Mesenchymal stem cell (in vitro differentiated cells and primary cell): ENCODE measurements around the gene STX17.
A peak's percentile ranks its signal among the peaks of the same experiment; 100 is the strongest.

ENCODE experiments used
- DNase-seq: peaks from one replicate; pipeline ENCODE4 v3.0.0-alpha.2; 2013
- H2AFZ ChIP-seq: one replicate; pipeline ENCODE4 v1.6.1; 2013; ENCODE audit warnings: low read depth, mild to moderate bottlenecking, control low read depth, inconsistent platforms, low read length, moderate library complexity
- H2AK5ac ChIP-seq: 2 replicates; pipeline ENCODE4 v1.6.1; 2013; ENCODE audit warnings: low read length, moderate library complexity, mild to moderate bottlenecking, inconsistent platforms; ENCODE audit not compliant: severe bottlenecking
- H2BK120ac ChIP-seq: one replicate; pipeline ENCODE4 v1.6.1; 2013; ENCODE audit warnings: low read depth, mild to moderate bottlenecking, inconsistent platforms, low read length, moderate library complexity
- H2BK12ac ChIP-seq, 2 experiments: one replicate each; pipeline ENCODE4 v1.6.1; 2013; ENCODE audit warnings: inconsistent platforms in 2 of 2, low read length in 2 of 2, mild to moderate bottlenecking in 2 of 2, moderate library complexity in 2 of 2, control low read depth in 1 of 2
- H2BK15ac ChIP-seq: one replicate; pipeline ENCODE4 v1.6.1; 2013; ENCODE audit warnings: mild to moderate bottlenecking, low read depth, inconsistent platforms; ENCODE audit not compliant: poor library complexity, severe bottlenecking
- H2BK5ac ChIP-seq: 2 replicates; pipeline ENCODE4 v1.6.1; 2013; ENCODE audit warnings: low read depth, mild to moderate bottlenecking, low read length, control low read depth, inconsistent platforms; ENCODE audit not compliant: poor library complexity, severe bottlenecking
- H3K14ac ChIP-seq, 2 experiments: one replicate each; pipeline ENCODE4 v1.6.1; 2013; ENCODE audit warnings: inconsistent platforms in 2 of 2, low read length in 2 of 2, control low read depth in 1 of 2, mild to moderate bottlenecking in 1 of 2, moderate library complexity in 1 of 2
- H3K18ac ChIP-seq, 2 experiments: one replicate each; pipeline ENCODE4 v1.6.1; 2013; ENCODE audit warnings: inconsistent platforms in 2 of 2, low read length in 2 of 2, control low read depth in 1 of 2, low read depth in 1 of 2, mild to moderate bottlenecking in 1 of 2
- H3K23ac ChIP-seq, 2 experiments: one replicate each; pipeline ENCODE4 v1.6.1; 2013; ENCODE audit warnings: inconsistent platforms in 2 of 2, low read length in 2 of 2, mild to moderate bottlenecking in 2 of 2, moderate library complexity in 2 of 2, control low read depth in 1 of 2
- H3K27ac ChIP-seq: 2 replicates; pipeline ENCODE4 v1.5.1; 2013; ENCODE audit warnings: mild to moderate bottlenecking, moderate library complexity, low read length, control low read depth, inconsistent platforms; ENCODE audit not compliant: poor library complexity, severe bottlenecking
- H3K27me3 ChIP-seq, 2 experiments: 2 replicates each; pipeline versions ENCODE4 v1.6.1 to v1.7.0; 2013; ENCODE audit warnings: low read length in 2 of 2, mild to moderate bottlenecking in 2 of 2, moderate library complexity in 2 of 2, control low read depth in 1 of 2, inconsistent platforms in 1 of 2; ENCODE audit not compliant: control insufficient read depth in 1 of 2, insufficient read depth in 1 of 2
- H3K36me3 ChIP-seq, 2 experiments: 2 replicates each; pipeline versions ENCODE4 v1.6.1 to v1.7.0; 2013; ENCODE audit warnings: low read length in 2 of 2, control low read depth in 1 of 2, inconsistent platforms in 1 of 2, low read depth in 1 of 2, mild to moderate bottlenecking in 1 of 2; ENCODE audit not compliant: insufficient read depth in 2 of 2, control insufficient read depth in 1 of 2
- H3K4ac ChIP-seq, 2 experiments: one replicate each; pipeline ENCODE4 v1.6.1; 2013; ENCODE audit warnings: inconsistent platforms in 2 of 2, low read length in 2 of 2, mild to moderate bottlenecking in 2 of 2, moderate library complexity in 2 of 2, control low read depth in 1 of 2, low read depth in 1 of 2
- H3K4me1 ChIP-seq: 2 replicates; pipeline ENCODE4 v1.6.1; 2013; ENCODE audit warnings: low read depth, low read length, control low read depth; ENCODE audit not compliant: control insufficient read depth, insufficient read depth
- H3K4me2 ChIP-seq: 2 replicates; pipeline ENCODE4 v1.6.1; 2013; ENCODE audit warnings: low read length, mild to moderate bottlenecking, inconsistent platforms; ENCODE audit not compliant: poor library complexity, severe bottlenecking
- H3K4me3 ChIP-seq, 2 experiments: 2 replicates each; pipeline versions ENCODE4 v1.5.1 to v1.7.0; 2013; ENCODE audit warnings: low read length in 2 of 2, mild to moderate bottlenecking in 2 of 2, control low read depth in 1 of 2, low read depth in 1 of 2; ENCODE audit not compliant: insufficient read depth in 1 of 2
- H3K79me1 ChIP-seq: replicated peaks from 2 replicates; pipeline ENCODE4 v1.6.1; 2013; ENCODE audit warnings: mild to moderate bottlenecking, control low read depth, low read length, inconsistent platforms; ENCODE audit not compliant: poor library complexity, severe bottlenecking
- H3K9ac ChIP-seq: 2 replicates; pipeline ENCODE4 v1.7.0; 2013; ENCODE audit warnings: mild to moderate bottlenecking, low read length, moderate library complexity
- H3K9me3 ChIP-seq: 2 replicates; pipeline ENCODE4 v1.7.0; 2013; ENCODE audit warnings: mild to moderate bottlenecking, low read length; ENCODE audit not compliant: control insufficient read depth
- H4K8ac ChIP-seq: one replicate; pipeline ENCODE4 v1.6.1; 2013; ENCODE audit warnings: inconsistent platforms, mild to moderate bottlenecking, low read length, moderate library complexity
- H4K91ac ChIP-seq: one replicate; pipeline ENCODE4 v1.6.1; 2013; ENCODE audit warnings: mild to moderate bottlenecking, low read length, inconsistent platforms
- WGBS: methylation state at CpG from one replicate; pipeline ENCODE4 v1.1.7; 2013; ENCODE audit warnings: mixed read lengths; 5-methylcytosine and 5-hydroxymethylcytosine counted together

STX17 gene

GRCh38 chr9:99931155-99931840 is 24.8 kb downstream of the STX17 start:
- H3K79me1 ChIP-seq, result peaks cover 3% of the 10 kb centered on the region
- H3K36me3 ChIP-seq, result peaks cover 2 to 19% of the 10 kb centered on the region in 2 experiments
- H4K91ac ChIP-seq, result no peak overlapping the region
- no peak overlapping the region for H2BK12ac ChIP-seq
- no peak overlapping the region for H2BK15ac ChIP-seq
- no peak overlapping the region for H3K27ac ChIP-seq
- no peak overlapping the region for H3K23ac ChIP-seq
- no peaks in the 10 kb centered on the region for H3K4me1 ChIP-seq
- no peak overlapping the region for H2AK5ac ChIP-seq
- H3K9ac ChIP-seq, result peak overlapping the region; percentile 9
- DNase-seq, result no peak
- no peak overlapping the region for H2BK120ac ChIP-seq
- no peak overlapping the region for H2BK5ac ChIP-seq
- no peak overlapping the region for H3K4me3 ChIP-seq
- H3K4ac ChIP-seq, result no peak overlapping the region
- no peak overlapping the region for H3K4me2 ChIP-seq
- no peak overlapping the region for H4K8ac ChIP-seq
- H3K14ac ChIP-seq, result no peak overlapping the region
- H2AFZ ChIP-seq, result no peak overlapping the region
- peaks cover 9% of the 10 kb centered on the region for H3K9me3 ChIP-seq
- no peaks in the 10 kb centered on the region for H3K27me3 ChIP-seq
- whole genome bisulfite sequencing, result 92% methylated on average over 5 of the region's 6 CpGs
- no peak overlapping the region for H3K18ac ChIP-seq

- Histone ChIP-seq H2BK12ac (no peak overlapping the region), H3K18ac (no peak overlapping the region), H2BK15ac (no peak overlapping the region), H3K9me3 (peaks cover 16% of the 10 kb centered on the region), H3K27ac (no peak overlapping the region), H3K27me3 (no peaks in the 10 kb centered on the region), H2BK120ac (no peak overlapping the region), H2AK5ac (no peak overlapping the region), H3K23ac (no peak overlapping the region), H3K79me1 (peaks cover 8% of the 10 kb centered on the region), H3K36me3 (peaks cover 0 to 21% of the 10 kb centered on the region in 2 experiments), H3K4me2 (no peak overlapping the region), H4K8ac (no peak overlapping the region), H3K14ac (no peak overlapping the region), H3K4ac (no peak overlapping the region), H2BK5ac (no peak overlapping the region), H3K9ac (no peak overlapping the region), H3K4me3 (no peak overlapping the region), H3K4me1 (no peaks in the 10 kb centered on the region), H4K91ac (no peak overlapping the region), H2AFZ (no peak overlapping the region)
- 100% methylated on average over 2 of the region's 4 CpGs for WGBS
- no peak for DNase-seq
Observed at GRCh38 chr9:99936947-99937587, 30.6 kb downstream of the STX17 start.

- H2BK15ac ChIP-seq, result no peak overlapping the region
- H3K36me3 ChIP-seq, result peaks cover 0 to 13% of the 10 kb centered on the region in 2 experiments
Observed at GRCh38 chr9:99947395-99947794, 40.9 kb downstream of the STX17 start.

DNA sequence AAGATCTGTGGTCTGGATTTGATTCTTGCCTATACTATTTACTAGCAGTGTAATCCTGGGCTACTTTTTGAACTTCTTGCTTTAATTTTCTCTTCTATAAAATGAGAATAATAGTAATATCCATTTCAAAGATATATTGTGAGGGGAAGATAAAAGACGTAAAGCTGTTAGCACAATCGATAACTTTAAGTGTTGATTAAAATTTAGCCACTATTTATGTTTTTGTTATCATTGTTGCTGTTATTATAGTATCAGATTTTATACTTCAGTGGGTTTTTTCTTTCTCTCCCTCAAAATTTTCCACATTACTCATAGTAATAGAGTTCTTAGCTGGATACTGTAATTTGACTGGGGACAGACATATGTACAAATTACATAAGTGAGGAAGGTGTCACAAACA is 42.0 kb downstream of the STX17 start:
- Histone ChIP-seq H2AFZ (no peak overlapping the region), H3K4me1 (no peaks in the 10 kb centered on the region), H4K91ac (no peak overlapping the region), H3K23ac (no peak overlapping the region), H3K36me3 (peaks cover 0 to 19% of the 10 kb centered on the region in 2 experiments), H3K79me1 (no peaks in the 10 kb centered on the region), H2BK15ac (no peak overlapping the region), H2BK120ac (no peak overlapping the region), H2BK5ac (no peak overlapping the region), H3K4me2 (no peak overlapping the region), H3K9me3 (no peaks in the 10 kb centered on the region), H3K4me3 (no peak overlapping the region), H3K27ac (no peak overlapping the region), H3K4ac (no peak overlapping the region), H2BK12ac (no peak overlapping the region), H3K27me3 (no peaks in the 10 kb centered on the region), H3K18ac (no peak overlapping the region), H4K8ac (no peak overlapping the region), H3K9ac (no peak overlapping the region), H2AK5ac (no peak overlapping the region), H3K14ac (no peak overlapping the region)
- DNase-seq, result no peak
- WGBS, result no CpG with 5 or more reads among the region's 2 CpGs

More at GRCh38 chr9:99947395-99947794, 40.9 kb downstream of the STX17 start:
- Histone ChIP-seq H2AFZ (no peak overlapping the region), H3K4me1 (no peaks in the 10 kb centered on the region), H4K91ac (no peak overlapping the region), H2BK5ac (no peak overlapping the region), H3K27ac (no peak overlapping the region), H2AK5ac (no peak overlapping the region), H3K23ac (no peak overlapping the region), H2BK12ac (no peak overlapping the region), H3K4me2 (no peak overlapping the region), H3K9ac (no peak overlapping the region), H3K4ac (no peak overlapping the region), H2BK120ac (no peak overlapping the region), H3K27me3 (no peaks in the 10 kb centered on the region), H3K4me3 (no peak overlapping the region), H3K79me1 (peaks cover 2% of the 10 kb centered on the region), H3K9me3 (no peaks in the 10 kb centered on the region), H3K14ac (no peak overlapping the region), H3K18ac (no peak overlapping the region), H4K8ac (no peak overlapping the region)
- 85% methylated on average over 1 of the region's 3 CpGs for WGBS
- peak; percentile 23 for DNase-seq
